GM10847 (cell line): ENCODE data around the gene AJUBA.

Experiments used
- POLR2A ChIP-seq: IDR thresholded peaks from 2 replicates; pipeline ENCODE4 v1.6.1; 2011; ENCODE audit not compliant: insufficient read length; ENCODE audit errors: extremely low read depth

The AJUBA gene

GRCh38 chr14:22976620-22977433 is 5.5 kb downstream of the AJUBA start:
- no peak for TF ChIP-seq POLR2A

GRCh38 chr14:22974530-22975313 is 7.6 kb downstream of the AJUBA start:
- no peak for TF ChIP-seq POLR2A

GRCh38 chr14:22973217-22974032 is 8.9 kb downstream of the AJUBA start:
- TF ChIP-seq POLR2A, result no peak

- TF ChIP-seq POLR2A, result no peak
These were observed 9.9 kb downstream of the AJUBA start for GRCh38 chr14:22972313-22972930.

- no peak for TF ChIP-seq POLR2A
These were observed 11.2 kb downstream of the AJUBA start for GRCh38 chr14:22971152-22971551.

GRCh38 chr14:22966783-22967269 is 15.5 kb downstream of the AJUBA start:
- no peak for TF ChIP-seq POLR2A

- no peak for TF ChIP-seq POLR2A
These were observed 20.2 kb downstream of the AJUBA start for GRCh38 chr14:22962061-22962676.

GRCh38 chr14:22955702-22956569 is 26.4 kb downstream of the AJUBA start:
- TF ChIP-seq POLR2A, result no peak

- no peak for TF ChIP-seq POLR2A
These were observed 29.9 kb downstream of the AJUBA start for GRCh38 chr14:22952418-22952817.

GRCh38 chr14:22945642-22946041 is 36.7 kb downstream of the AJUBA start:
- TF ChIP-seq POLR2A, result no peak

GRCh38 chr14:22939684-22940083 is 42.7 kb downstream of the AJUBA start:
- no peak for TF ChIP-seq POLR2A

- no peak for TF ChIP-seq POLR2A
These were observed 47.2 kb downstream of the AJUBA start for GRCh38 chr14:22935156-22935555.

- TF ChIP-seq POLR2A, result no peak
These were observed 50.2 kb downstream of the AJUBA start for GRCh38 chr14:22932146-22932545.
